BJ (cell line): ENCODE measurements around the gene DHX58. TPM values are rescaled to one million over a fixed set of nuclear protein-coding genes. Genes with fewer than 3 reads are reported as not detected.
"Not testable (repeated sequence)": the region's sequence is repeated elsewhere in the genome, so short reads cannot be mapped to it uniquely, and the experiment has no call there.

Experiments
- CTCF ChIA-PET: fragments of 350-600 bp; formaldehyde crosslinking; extraction: SDS; loops from one replicate; lab custom pipeline; 2021; ENCODE audit warnings: antibody characterized with exemption, inconsistent platforms; lab: Yijun Ruan, JAX
- POLR2A ChIA-PET: fragments of 300-600 bp; sonication (Branson Sonifier 250); formaldehyde crosslinking; extraction: SDS; loops from one replicate; lab custom pipeline; 2021; ENCODE audit warnings: antibody characterized with exemption; lab: Charles Lee
- DNase-seq: peaks from one replicate; pipeline ENCODE4 v3.0.0-alpha.2; 2011; ENCODE audit warnings: low read depth
- H3K27me3 ChIP-seq: 2 replicates; pipeline ENCODE4 v1.6.0; 2011; ENCODE audit warnings: low read length; ENCODE audit not compliant: control insufficient read depth, insufficient read depth
- H3K36me3 ChIP-seq: 2 replicates; pipeline ENCODE4 v1.5.1; 2011; ENCODE audit warnings: low read length; ENCODE audit not compliant: control insufficient read depth, insufficient read depth
- H3K4me3 ChIP-seq: 2 replicates; pipeline ENCODE4 v1.5.1; 2011; ENCODE audit warnings: low read depth, mild to moderate bottlenecking, control low read depth, low read length
- CTCF ChIP-seq: IDR thresholded peaks from 2 replicates; pipeline ENCODE4 v1.5.1; 2011; ENCODE audit warnings: low read depth, mild to moderate bottlenecking, control low read depth, inconsistent platforms, low read length, moderate library complexity; ENCODE audit not compliant: insufficient read depth
- polyA plus RNA-seq: library from polyadenylated mRNA; depleted of rRNA; stranded (reverse); fragments of >200 nt; gene quantifications from 2 replicates; pipeline ENCODE4 v1.2.3, GENCODE V29; 2011

The DHX58 gene
- polyA plus RNA-seq, 1 experiment = 18.0 TPM

GRCh38 chr17:42153919-42154742, 41.6 kb upstream of the DHX58 start:
- H3K27me3 ChIP-seq = no peaks in the 10 kb centered on the region
- CTCF ChIA-PET = interaction anchor here (0.9 to 2.0 kb wide), 2 partner anchors 11 to 17 kb away, joined by 3 to 5 read pairs; no protein-coding TSS in a partner anchor
- POLR2A ChIA-PET = interaction anchor here (0.5 kb wide), 1 partner anchor 266 kb away, joined by 3 read pairs; no protein-coding TSS in a partner anchor
- no peak for DNase-seq
- TF ChIP-seq CTCF = no peak
- H3K36me3 ChIP-seq = peaks cover 1% of the 10 kb centered on the region; the same call in 1 of the 2 replicates
- peak overlapping the region; percentile 98 for H3K4me3 ChIP-seq

- Histone ChIP-seq H3K27me3 (no peaks in the 10 kb centered on the region), H3K4me3 (no peak overlapping the region), H3K36me3 (peaks cover 7% of the 10 kb centered on the region; the same call in 1 of the 2 replicates)
- ChIA-PET POLR2A (no interaction called here), CTCF (no interaction called here)
- no peak for TF ChIP-seq CTCF
- no peak for DNase-seq
Measured at GRCh38 chr17:42146911-42147607, 34.5 kb upstream of the DHX58 start.

- not testable (repeated sequence) for H3K4me3 ChIP-seq, H3K36me3 ChIP-seq, H3K27me3 ChIP-seq, DNase-seq
- ChIA-PET POLR2A (interaction anchor here (0.6 to 1.0 kb wide), 2 partner anchors 9 to 130 kb away, joined by 3 read pairs; no protein-coding TSS in a partner anchor), CTCF (interaction anchor here (1.3 kb wide), 1 partner anchor 10 kb away, joined by 5 read pairs; no protein-coding TSS in a partner anchor)
Measured at GRCh38 chr17:42143138-42143537, 30.6 kb upstream of the DHX58 start.

GRCh38 chr17:42142371-42142896, 29.9 kb upstream of the DHX58 start:
- peak; percentile 76 for DNase-seq
- TF ChIP-seq CTCF = no peak
- Histone ChIP-seq H3K36me3 (peaks cover 6% of the 10 kb centered on the region; the same call in 1 of the 2 replicates), H3K27me3 (no peaks in the 10 kb centered on the region), H3K4me3 (no peak overlapping the region)
- POLR2A ChIA-PET = interaction anchor here (0.6 to 1.0 kb wide), 2 partner anchors 8 to 129 kb away, joined by 3 read pairs; no protein-coding TSS in a partner anchor
- CTCF ChIA-PET = interaction anchor here (1.3 kb wide), 1 partner anchor 10 kb away, joined by 5 read pairs; no protein-coding TSS in a partner anchor

GRCh38 chr17:42141382-42141781, 28.9 kb upstream of the DHX58 start:
- ChIA-PET CTCF (no interaction called here), POLR2A (no interaction called here)

GRCh38 chr17:42140690-42141089, 28.2 kb upstream of the DHX58 start:
- DNase-seq, H3K4me3 ChIP-seq, H3K36me3 ChIP-seq, CTCF ChIA-PET, POLR2A ChIA-PET, H3K27me3 ChIP-seq: not testable (repeated sequence)

More at GRCh38 chr17:42141382-42141781, 28.9 kb upstream of the DHX58 start:
- Histone ChIP-seq H3K4me3 (no peak overlapping the region), H3K36me3 (peaks cover 3% of the 10 kb centered on the region; the same call in 1 of the 2 replicates), H3K27me3 (no peaks in the 10 kb centered on the region)
- DNase-seq = no peak
- no peak for TF ChIP-seq CTCF
